NCI-H2227 (cell line): ENCODE measurements around the gene USH2A.

Source experiments
- DNase-seq: peaks from one replicate; lab custom pipeline; 2025; ENCODE audit not compliant: unreplicated experiment; lab: John Stamatoyannopoulos, UW

USH2A gene

GRCh38 chr1:215797859-215798258 is 625.4 kb downstream of the USH2A start:
- no peak for DNase-seq

GRCh38 chr1:215794156-215794555 is 629.1 kb downstream of the USH2A start:
- no peak for DNase-seq

GRCh38 chr1:215793180-215793579 is 630.1 kb downstream of the USH2A start:
- no peak for DNase-seq

GRCh38 chr1:215792446-215792845 is 630.8 kb downstream of the USH2A start:
- DNase-seq = peak; percentile 12

GRCh38 chr1:215789981-215790380 is 633.3 kb downstream of the USH2A start:
- no peak for DNase-seq

GRCh38 chr1:215786997-215787396 is 636.3 kb downstream of the USH2A start:
- DNase-seq = no peak

- no peak for DNase-seq
Measured at GRCh38 chr1:215780641-215781040, 642.6 kb downstream of the USH2A start.

GRCh38 chr1:215780139-215780538 is 643.1 kb downstream of the USH2A start:
- DNase-seq = no peak

GRCh38 chr1:215779729-215780128 is 643.5 kb downstream of the USH2A start:
- DNase-seq = no peak

GRCh38 chr1:215777370-215777925 is 645.8 kb downstream of the USH2A start:
- DNase-seq = no peak

- DNase-seq = no peak
Measured at GRCh38 chr1:215776336-215776735, 646.9 kb downstream of the USH2A start.

- no peak for DNase-seq
Measured at GRCh38 chr1:215772151-215772550, 651.1 kb downstream of the USH2A start.

GRCh38 chr1:215768303-215768702 is 654.9 kb downstream of the USH2A start:
- DNase-seq = no peak

GRCh38 chr1:215767761-215768160 is 655.5 kb downstream of the USH2A start:
- no peak for DNase-seq

- DNase-seq = no peak
Measured at GRCh38 chr1:215766521-215766920, 656.7 kb downstream of the USH2A start.

- no peak for DNase-seq
Measured at GRCh38 chr1:215765833-215766232, 657.4 kb downstream of the USH2A start.

- DNase-seq = no peak
Measured at GRCh38 chr1:215761446-215761845, 661.8 kb downstream of the USH2A start.

- DNase-seq = no peak
Measured at GRCh38 chr1:215754112-215754511, 669.1 kb downstream of the USH2A start.

GRCh38 chr1:215749414-215749813 is 673.8 kb downstream of the USH2A start:
- no peak for DNase-seq

GRCh38 chr1:215748431-215748830 is 674.8 kb downstream of the USH2A start:
- no peak for DNase-seq

- DNase-seq = no peak
Measured at GRCh38 chr1:215744419-215744818, 678.8 kb downstream of the USH2A start.

GRCh38 chr1:215739025-215739424 is 684.2 kb downstream of the USH2A start:
- no peak for DNase-seq

- DNase-seq = no peak
Measured at GRCh38 chr1:215731699-215732098, 691.5 kb downstream of the USH2A start.

- DNase-seq = no peak
Measured at GRCh38 chr1:215730600-215730999, 692.6 kb downstream of the USH2A start.
